ENCODE measurements around the gene ABCA13.

ABCA13 gene

DNA sequence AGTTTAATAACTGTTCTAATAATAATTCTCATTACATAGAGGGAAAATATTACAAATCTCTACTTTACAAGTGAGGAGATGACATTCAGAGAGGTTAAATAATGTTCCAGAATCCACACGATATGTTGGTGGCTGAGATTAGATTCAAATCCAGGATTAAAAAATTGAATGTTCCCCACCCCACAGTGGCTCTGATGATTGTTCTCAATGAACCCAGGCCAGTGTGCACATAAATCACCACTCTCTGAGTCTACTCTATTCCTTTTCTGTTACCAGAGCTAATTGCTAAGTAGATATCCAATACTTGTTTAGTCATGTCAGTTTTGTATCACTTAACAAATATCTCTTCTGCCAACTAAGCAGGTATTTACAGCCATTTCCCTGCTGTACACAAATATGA, 281.0 kb downstream of the ABCA13 start:
- Histone ChIP-seq H3K27me3 (ENCODE audit: low read depth, low read length) (no peaks in the 10 kb centered on the region), H3K9ac (ENCODE audit: low read length) (no peak overlapping the region), H3K4me2 (ENCODE audit: low read length) (no peak overlapping the region), H3K9me3 (ENCODE audit: insufficient read depth, low read length) (no peaks in the 10 kb centered on the region), H3K36me3 (replicated peaks; ENCODE audit: low read depth, low read length) (no peaks in the 10 kb centered on the region), H3K4me3 (ENCODE audit: low read length) (no peak overlapping the region), H3K4me1 (ENCODE audit: low read length) (no peaks in the 10 kb centered on the region), H3K27ac (ENCODE audit: low read length) (no peak overlapping the region), H2AFZ (ENCODE audit: low read depth, low read length) (no peak overlapping the region), H3K79me2 (ENCODE audit: low read length) (no peaks in the 10 kb centered on the region), H4K20me1 (ENCODE audit: insufficient read depth, low read length) (no peaks in the 10 kb centered on the region)
- TF ChIP-seq CTCF (IDR thresholded peaks at IDR 0.05; ENCODE audit: low read depth, low read length) (no peak), EZH2phosphoT487 (IDR thresholded peaks at IDR 0.05; ENCODE audit: low read depth) (no peak)

DNA sequence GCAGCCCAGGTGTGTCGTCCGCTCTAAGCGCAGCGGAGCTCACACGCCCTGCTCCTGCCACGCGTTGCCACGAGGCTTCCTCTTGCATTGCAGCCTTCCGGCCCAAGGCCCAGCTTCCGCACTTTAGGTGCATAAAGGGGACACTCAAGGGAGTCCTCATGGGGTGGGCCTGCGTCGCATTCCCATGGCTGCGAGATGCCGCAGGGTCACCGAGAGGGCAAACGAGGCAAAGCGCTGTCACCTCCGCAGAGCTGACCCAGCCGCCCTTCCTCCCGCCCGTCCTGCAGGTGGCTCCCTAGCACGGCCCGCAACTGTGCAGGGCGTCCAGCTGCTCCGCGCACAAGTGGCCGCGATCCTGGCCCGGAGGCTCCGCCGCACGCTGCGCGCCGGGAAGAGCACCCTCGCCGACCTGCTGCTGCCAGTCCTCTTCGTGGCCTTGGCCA, 283.5 kb downstream of the ABCA13 start:
- H3K4me2 ChIP-seq (ENCODE audit: low read length): no peak overlapping the region
- no peaks in the 10 kb centered on the region for H3K4me1 ChIP-seq (ENCODE audit: low read length)
- no peak overlapping the region for H3K4me3 ChIP-seq (ENCODE audit: low read length)
- no peak for TF ChIP-seq CTCF (IDR thresholded peaks at IDR 0.05; ENCODE audit: low read depth, low read length)
- no peak for TF ChIP-seq EZH2phosphoT487 (IDR thresholded peaks at IDR 0.05; ENCODE audit: low read depth)
- H3K9me3 ChIP-seq (ENCODE audit: insufficient read depth, low read length): no peaks in the 10 kb centered on the region
- H2AFZ ChIP-seq (ENCODE audit: low read depth, low read length): no peak overlapping the region
- H3K36me3 ChIP-seq (replicated peaks; ENCODE audit: low read depth, low read length): no peaks in the 10 kb centered on the region
- no peak overlapping the region for H3K9ac ChIP-seq (ENCODE audit: low read length)
- H4K20me1 ChIP-seq (ENCODE audit: insufficient read depth, low read length): no peaks in the 10 kb centered on the region
- no peak overlapping the region for H3K27ac ChIP-seq (ENCODE audit: low read length)
- no peaks in the 10 kb centered on the region for H3K79me2 ChIP-seq (ENCODE audit: low read length)
- H3K27me3 ChIP-seq (ENCODE audit: low read depth, low read length): no peaks in the 10 kb centered on the region

DNA sequence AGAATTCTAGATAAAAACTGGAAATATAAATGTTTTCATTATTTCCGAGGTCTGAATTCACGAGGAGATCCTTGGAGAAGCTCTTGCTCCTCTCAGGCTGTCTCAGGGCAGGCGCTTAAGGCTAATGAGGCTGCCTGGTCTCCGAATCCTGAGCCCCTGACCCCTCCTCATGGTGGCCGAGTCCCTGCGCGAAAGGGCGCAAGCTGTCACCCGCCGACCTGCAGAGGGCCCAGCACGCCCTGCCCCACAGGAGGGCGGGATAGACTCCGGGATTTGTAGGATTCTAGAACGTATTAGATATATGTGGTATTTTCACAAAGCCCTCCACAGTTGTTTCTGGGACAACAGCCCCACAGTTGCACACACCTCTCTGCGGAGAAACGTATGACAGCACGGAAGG, 284.1 kb downstream of the ABCA13 start:
- no peaks in the 10 kb centered on the region for H3K79me2 ChIP-seq (ENCODE audit: low read length)
- no peak overlapping the region for H3K4me3 ChIP-seq (ENCODE audit: low read length)
- no peaks in the 10 kb centered on the region for H3K9me3 ChIP-seq (ENCODE audit: insufficient read depth, low read length)
- H3K4me1 ChIP-seq (ENCODE audit: low read length): no peaks in the 10 kb centered on the region
- TF ChIP-seq CTCF (IDR thresholded peaks at IDR 0.05; ENCODE audit: low read depth, low read length) (no peak), EZH2phosphoT487 (IDR thresholded peaks at IDR 0.05; ENCODE audit: low read depth) (no peak)
- no peak overlapping the region for H2AFZ ChIP-seq (ENCODE audit: low read depth, low read length)
- no peaks in the 10 kb centered on the region for H4K20me1 ChIP-seq (ENCODE audit: insufficient read depth, low read length)
- H3K4me2 ChIP-seq (ENCODE audit: low read length): no peak overlapping the region
- H3K9ac ChIP-seq (ENCODE audit: low read length): no peak overlapping the region
- no peaks in the 10 kb centered on the region for H3K36me3 ChIP-seq (replicated peaks; ENCODE audit: low read depth, low read length)
- no peak overlapping the region for H3K27ac ChIP-seq (ENCODE audit: low read length)
- H3K27me3 ChIP-seq (ENCODE audit: low read depth, low read length): no peaks in the 10 kb centered on the region

DNA sequence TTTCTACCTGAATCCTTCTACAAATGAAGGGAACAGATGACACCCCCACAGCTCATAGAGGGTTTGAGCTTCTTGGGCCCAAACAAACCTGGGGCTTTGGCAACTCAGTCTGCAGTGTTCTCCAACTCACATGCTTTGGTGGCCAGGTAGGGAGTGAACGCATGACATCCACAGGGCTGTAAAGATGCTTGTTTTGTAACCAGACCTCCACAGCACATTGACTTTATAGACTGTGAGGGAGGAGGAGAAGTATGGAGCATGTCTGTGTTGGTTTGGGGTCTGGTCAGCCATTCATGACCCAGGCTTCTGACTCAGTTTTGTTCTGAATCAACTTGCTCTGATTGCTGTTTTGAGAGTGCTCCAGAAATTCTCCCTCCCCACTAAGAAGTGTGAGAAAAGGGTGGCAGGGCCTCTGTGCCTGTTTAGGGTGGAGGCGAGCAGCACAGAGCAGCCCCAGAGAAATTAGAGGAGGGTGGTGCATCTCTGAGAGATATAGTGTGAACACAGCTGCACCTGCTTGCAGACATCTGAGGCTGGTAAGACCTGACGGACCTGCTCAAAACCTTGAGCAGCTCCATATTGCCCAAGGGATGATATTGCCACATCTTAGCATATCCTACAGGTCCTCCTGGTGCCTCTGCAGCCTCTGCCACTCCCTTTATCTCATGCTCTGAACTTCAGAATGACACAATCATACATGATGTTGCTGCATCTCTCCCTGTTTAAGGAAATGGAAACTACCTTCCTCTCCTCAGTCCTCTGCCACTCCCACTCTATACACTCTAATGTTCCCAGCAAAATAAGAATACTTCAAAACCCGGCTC, 287.7 kb downstream of the ABCA13 start:
- Histone ChIP-seq H3K9me3 (ENCODE audit: insufficient read depth, low read length) (no peaks in the 10 kb centered on the region), H3K36me3 (replicated peaks; ENCODE audit: low read depth, low read length) (no peaks in the 10 kb centered on the region), H2AFZ (ENCODE audit: low read depth, low read length) (no peak overlapping the region), H3K9ac (ENCODE audit: low read length) (no peak overlapping the region), H3K4me2 (ENCODE audit: low read length) (no peak overlapping the region), H4K20me1 (ENCODE audit: insufficient read depth, low read length) (no peaks in the 10 kb centered on the region), H3K27me3 (ENCODE audit: low read depth, low read length) (no peaks in the 10 kb centered on the region), H3K27ac (ENCODE audit: low read length) (no peak overlapping the region), H3K4me3 (ENCODE audit: low read length) (no peak overlapping the region), H3K4me1 (ENCODE audit: low read length) (no peaks in the 10 kb centered on the region), H3K79me2 (ENCODE audit: low read length) (no peaks in the 10 kb centered on the region)
- no peak for TF ChIP-seq EZH2phosphoT487 (IDR thresholded peaks at IDR 0.05; ENCODE audit: low read depth)
- TF ChIP-seq CTCF (IDR thresholded peaks at IDR 0.05; ENCODE audit: low read depth, low read length): no peak

Measured in OCI-LY3 (cell line).